ENCODE data around the gene CAPN2.

Gene CAPN2

GRCh38 chr1:223712194-223712849, at the start of gene CAPN2:
Gene CAPN2, plus strand, starts transcription at chr1:223712539. Its CDS starts 102 bp downstream, at chr1:223712641.
- peak; percentile 78 for DNase-seq

DNA sequence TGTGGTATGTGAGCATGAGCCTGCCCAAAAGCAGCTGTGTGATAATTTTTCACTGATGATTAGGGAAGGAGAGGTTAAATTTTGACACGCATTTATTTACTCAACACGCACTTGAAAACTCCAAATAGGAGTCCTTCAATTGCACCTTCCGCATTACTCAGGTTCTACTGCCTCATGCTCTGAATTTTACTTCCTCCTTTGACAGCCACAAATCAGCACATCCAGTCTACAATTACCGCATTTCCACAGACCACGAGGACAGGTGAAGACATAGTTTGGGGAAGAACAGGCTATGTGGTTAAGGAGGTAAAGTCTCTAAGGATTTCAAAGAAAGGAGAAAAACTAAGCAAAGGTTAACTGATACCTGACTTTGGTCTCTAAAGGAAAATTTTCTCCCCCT, 49.4 kb upstream of the CAPN2 start:
- DNase-seq: no peak

GRCh38 chr1:223664106-223664505, 48.2 kb upstream of the CAPN2 start:
- DNase-seq: no peak

- no peak for DNase-seq
Measured at GRCh38 chr1:223665592-223666312, 46.6 kb upstream of the CAPN2 start, which contains the start of gene CAPN8. Gene CAPN8, minus strand, starts transcription at chr1:223665701. Its CDS starts 55 bp downstream, at chr1:223665646.

DNA sequence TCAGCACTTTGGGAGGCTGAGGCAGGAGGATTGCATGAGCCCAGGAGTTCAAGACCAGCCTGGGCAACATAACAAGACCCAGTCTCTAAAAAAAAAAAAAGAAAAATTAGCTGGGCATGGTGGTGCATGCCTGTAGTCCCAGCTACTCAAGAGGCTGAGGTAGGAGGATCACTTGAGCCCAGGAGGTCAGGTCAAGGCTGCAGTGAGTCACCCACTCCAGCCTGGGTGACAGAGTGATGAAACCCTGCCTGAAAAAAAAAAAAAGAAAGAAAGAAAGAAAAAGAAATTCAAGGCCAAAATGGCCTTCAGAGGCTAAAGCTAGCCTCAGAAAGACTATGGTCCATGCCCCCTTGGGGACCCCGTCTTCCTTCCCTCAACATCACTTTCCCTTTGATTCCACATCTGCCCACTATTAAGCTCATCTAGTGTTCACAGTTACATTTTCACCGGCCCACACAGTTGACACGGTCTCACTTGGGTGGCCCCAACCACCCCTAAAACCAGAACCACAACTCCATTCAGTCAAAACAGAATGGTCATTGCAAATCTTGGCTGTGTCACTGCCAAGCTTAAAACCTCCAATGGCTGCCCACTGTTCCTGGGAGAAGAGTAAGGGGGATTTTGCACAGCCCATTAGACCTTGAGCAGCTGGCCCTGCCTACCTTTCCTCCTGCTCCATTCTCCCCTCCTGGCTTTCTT, 44.7 kb upstream of the CAPN2 start:
- no peak for DNase-seq

DNA sequence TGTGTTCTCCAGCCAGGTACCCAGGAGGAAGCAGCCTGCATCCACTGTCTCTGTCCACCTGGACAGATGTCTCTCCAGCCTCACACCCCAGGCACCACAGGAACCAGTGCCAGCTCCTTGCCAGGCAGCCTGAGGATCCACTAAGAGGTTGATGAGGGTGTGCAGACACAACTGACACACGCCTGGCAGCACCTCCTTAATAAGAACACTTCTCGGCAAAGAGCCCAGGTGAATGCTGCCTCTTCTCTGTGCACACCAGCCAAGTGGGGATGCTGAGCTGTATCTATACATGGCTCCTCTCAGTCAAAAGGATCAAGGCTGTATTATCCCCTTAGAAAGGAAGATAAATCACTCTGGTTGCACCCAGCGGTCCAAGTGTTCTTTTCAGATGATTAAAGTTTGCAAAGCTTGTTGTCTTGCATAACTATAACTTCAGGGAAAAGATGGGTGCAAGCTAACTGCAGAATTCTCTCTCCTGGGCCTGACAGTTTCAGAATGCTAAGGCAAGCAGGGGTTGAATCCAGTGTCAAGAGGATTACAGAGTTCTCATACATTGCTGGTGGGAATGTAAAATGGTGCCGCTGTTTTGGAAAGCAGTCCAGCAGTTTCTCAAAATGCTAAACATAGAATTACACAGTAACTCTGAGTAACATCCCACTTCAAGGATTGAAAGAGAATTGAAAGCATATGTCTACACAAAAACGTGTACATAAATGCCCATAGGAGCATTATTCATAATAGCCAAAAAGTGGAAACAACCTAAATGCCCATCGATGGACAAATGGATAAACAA, 43.1 kb upstream of the CAPN2 start:
- DNase-seq: no peak

DNA sequence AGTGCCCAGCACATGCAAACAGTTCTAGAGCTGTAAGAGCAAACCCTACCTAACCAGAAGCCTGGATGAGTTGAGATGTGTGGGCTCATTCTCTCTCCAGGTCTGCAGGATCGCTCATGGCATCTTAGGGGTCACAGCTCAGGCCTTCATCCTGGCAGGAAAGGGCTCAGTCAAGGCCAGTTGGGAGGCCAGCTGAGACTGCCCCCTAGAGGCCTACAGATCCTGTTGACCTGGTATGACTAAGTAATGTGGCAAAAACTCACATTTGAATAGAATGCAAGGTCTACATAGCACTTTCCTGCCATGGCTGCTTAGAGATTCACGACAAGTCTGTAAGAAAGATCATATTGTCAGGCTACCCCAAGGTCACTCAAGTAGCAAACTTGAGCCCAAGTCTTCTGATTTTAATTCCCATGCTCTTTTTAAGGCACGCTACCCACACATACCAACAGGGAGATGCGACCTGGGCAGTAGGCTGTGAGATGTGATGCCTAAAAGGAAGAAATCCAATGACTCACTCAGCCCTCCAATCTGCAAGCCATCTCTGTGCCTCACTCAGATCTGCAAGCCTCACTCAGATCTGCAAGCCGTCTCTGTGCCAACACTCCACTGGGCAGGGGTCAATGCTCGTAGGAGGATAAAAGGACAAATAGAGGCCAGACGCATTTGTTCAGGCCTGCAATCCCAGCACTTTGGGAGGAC, 41.7 kb upstream of the CAPN2 start:
- peak; percentile 56 for DNase-seq

GRCh38 chr1:223674119-223674890, 38.0 kb upstream of the CAPN2 start:
- no peak for DNase-seq

- DNase-seq: peak; percentile 82
Measured at GRCh38 chr1:223678841-223679240, 33.5 kb upstream of the CAPN2 start.

DNA sequence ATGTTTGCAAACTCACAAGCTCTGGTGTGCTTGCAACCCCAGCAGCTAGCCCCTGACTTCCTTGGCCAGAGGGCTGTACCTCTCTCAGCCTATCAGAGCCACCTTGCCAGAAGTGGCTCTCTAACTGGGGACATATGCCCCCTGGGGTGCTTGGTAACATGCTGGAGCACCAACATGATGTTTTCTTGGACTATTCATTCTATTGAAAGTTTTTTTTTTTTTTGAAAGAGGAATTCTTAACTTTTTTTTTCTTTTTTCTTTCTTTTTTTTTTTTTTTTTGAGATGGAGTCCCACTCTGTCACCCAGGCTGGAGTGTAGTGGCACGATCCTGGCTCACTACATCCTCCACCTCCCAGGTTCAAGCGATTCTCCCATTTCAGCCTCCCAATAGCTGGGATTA, 32.2 kb upstream of the CAPN2 start:
- DNase-seq: no peak

DNA sequence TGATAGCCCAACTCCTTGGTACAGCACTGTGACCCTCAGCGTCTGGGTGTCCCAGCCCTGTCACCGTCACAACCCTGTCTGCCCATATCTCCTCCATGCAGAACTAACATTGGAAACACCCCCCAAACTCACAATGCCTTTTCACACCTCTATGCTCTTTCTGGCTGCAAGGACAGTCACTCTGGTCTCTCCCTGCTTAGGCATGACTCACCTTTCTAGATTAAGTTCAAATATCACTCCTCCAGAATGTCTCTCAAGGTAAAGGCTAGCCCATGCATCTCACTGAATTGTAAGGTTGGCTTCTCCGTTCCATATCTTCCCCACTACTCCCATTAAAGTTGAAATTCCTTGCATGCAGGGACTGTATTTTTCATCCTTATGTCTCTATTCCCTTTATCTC, 29.8 kb upstream of the CAPN2 start:
- DNase-seq: no peak

- DNase-seq: peak; percentile 79
Measured at GRCh38 chr1:223683586-223684487, 28.5 kb upstream of the CAPN2 start.

DNA sequence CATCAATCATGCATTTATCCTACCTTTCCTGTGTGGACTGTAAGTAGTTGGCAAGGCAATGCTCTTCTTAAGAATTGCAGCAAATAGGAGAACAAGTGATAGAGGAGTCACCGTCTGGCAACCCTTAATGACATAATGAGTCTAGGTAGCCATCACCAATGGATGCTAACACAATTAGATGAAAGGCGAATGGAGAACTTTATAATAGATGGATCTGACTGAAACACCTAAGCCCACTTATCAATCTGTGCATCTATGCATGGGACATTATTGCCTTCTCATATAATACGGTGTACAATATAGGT, 27.9 kb upstream of the CAPN2 start:
- DNase-seq: no peak

DNA sequence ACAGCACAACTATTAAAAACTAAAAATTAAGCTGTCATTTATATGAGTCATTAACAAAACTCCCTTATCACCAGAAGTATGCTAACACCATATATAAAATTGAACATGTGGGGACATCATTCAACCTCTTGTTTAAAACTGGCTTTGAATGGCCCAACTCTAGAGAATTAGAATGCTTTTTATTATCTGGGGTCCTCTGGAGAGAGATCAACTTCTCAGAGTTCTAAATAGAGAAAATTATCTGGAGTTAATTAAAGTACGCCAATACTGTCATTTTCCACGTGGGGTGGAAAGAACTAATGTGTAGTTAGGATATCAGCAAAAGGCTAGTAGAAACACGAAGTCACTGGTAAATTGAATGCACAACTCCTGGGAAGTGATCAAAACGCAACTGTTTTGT, 21.2 kb upstream of the CAPN2 start:
- no peak for DNase-seq

DNA sequence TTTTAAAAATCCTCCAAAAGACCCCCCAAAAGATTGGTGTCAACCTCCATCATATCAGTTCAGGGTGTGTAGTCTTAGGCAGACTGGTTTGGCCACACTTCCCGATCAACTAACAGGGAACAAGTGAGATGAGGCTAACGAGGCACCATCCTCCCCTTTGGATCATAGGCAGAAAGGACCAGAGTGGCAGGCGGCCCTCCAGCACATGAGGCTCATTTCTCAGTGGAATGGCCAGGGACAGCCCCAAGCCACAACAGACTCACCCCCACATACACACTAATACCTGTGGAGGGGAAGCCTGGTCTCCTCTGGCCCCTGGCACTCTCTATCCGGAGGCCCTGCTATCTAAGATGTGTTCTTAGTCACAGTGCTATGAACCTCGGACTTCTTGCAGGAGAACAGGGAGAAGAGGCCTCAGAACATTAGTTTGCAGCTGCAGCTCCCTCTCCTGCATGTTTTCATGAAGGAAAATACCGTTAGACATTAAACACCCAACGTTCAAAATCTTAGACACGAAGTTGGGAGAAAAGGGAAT, 17.3 kb upstream of the CAPN2 start:
- no peak for DNase-seq

GRCh38 chr1:223695941-223696340, 16.4 kb upstream of the CAPN2 start:
- no peak for DNase-seq

GRCh38 chr1:223700388-223700918, 11.9 kb upstream of the CAPN2 start:
- DNase-seq: no peak

- peak; percentile 54 for DNase-seq
Measured at GRCh38 chr1:223700942-223701637, 11.2 kb upstream of the CAPN2 start.
